ENCODE measurements around the gene TMEM98.
"Not testable (repeated sequence)": the region's sequence is repeated elsewhere in the genome, so short reads cannot be mapped to it uniquely, and the experiment has no call there.

TMEM98 gene

DNA sequence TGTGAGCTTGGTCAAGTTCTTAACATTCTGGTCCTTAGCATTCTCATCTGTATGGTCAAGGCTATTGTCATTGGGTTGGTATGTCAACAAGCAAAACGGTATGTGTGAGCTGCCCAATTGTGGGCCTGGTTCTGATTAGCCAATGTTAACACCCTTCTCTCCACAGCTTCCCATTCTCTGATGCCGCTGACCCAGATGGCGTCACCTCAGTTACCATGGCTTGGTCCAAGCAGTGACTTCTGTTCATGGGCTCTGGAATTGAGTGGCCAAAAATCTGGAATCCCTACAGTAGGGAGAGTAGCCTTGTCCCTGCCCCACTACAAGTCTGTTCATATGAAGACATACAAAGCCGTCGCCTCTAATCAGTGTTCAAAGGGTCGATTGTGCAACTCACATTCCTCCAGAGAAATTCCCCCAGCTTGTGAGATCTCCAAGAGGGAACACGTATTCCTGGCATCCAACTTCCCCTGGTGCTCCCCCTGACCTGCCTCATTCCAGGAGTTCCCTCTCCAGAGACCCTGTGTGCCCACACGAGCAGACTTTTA lies 15.8 kb downstream of the TMEM98 start:
- no peak for DNase-seq

- DNase-seq: no peak
These were observed 16.5 kb downstream of the TMEM98 start for GRCh38 chr17:32944248-32945020.

GRCh38 chr17:32946375-32947135 lies 18.6 kb downstream of the TMEM98 start:
- DNase-seq: no peak

DNA sequence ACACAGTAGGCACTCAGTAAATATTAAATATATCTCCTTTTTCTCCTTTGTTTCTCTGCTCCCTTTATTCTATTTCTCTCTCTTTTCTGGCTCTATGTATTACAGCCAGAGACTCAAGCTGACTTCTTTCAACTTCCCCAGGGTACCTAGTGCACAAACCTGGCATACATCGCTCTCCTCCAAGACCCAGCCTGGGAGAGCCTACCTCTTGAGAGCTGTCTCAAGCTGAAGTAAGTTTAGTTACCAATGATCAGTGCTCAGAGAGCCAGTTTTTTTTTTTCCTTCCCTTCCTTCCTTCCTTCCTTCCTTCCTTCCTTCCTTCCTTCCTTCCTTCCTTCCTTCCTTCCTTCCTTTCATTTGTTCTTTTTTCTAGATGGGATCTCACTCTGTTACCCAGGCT lies 19.8 kb downstream of the TMEM98 start:
- no peak for DNase-seq

- no peak for DNase-seq
These were observed 21.2 kb downstream of the TMEM98 start for GRCh38 chr17:32949181-32949580.

GRCh38 chr17:32952491-32952890 lies 24.5 kb downstream of the TMEM98 start:
- not testable (repeated sequence) for DNase-seq

GRCh38 chr17:32953045-32953444 lies 25.1 kb downstream of the TMEM98 start:
- DNase-seq: no peak

GRCh38 chr17:32953857-32954256 lies 25.9 kb downstream of the TMEM98 start:
- no peak for DNase-seq

DNA sequence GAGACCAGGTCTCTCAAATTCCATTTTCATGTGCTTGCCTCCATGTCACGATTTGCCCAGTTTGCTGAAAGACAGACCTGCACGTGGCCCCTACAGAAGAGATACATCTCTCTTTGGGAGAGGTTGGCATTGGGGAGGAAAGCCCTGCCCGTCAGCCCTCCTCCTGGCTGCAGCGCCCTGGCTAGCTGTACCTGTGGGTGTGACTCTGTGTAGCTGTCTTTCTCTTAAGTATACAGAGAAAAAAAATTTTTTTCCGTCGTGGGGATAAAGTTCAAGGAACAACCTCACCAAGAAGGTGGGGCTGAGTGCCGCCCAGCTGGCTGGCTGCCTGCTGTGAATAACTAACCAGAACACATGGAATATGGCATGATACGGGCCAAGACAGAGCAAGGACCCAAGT lies 26.5 kb downstream of the TMEM98 start:
- DNase-seq: no peak

DNA sequence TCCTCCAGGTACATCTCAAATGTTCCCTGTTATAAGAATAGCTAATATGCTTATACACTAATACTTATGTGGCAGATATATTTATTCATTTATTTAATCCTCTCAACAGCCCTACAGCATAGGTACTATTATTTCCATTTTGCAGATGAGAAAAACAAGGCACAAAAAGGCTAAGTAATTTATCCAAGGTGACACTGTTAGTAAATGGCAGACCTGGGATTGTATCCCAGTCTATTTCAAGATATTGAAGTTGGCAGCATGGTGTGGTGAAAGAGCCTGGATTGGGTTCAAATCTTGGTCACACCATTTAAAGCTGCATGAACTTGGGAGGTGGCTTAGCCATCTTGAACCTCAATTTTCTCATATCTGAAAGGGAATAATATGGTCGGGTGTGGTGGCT lies 27.2 kb downstream of the TMEM98 start:
- DNase-seq: no peak

GRCh38 chr17:32956240-32956970 lies 28.5 kb downstream of the TMEM98 start:
- no peak for DNase-seq

DNA sequence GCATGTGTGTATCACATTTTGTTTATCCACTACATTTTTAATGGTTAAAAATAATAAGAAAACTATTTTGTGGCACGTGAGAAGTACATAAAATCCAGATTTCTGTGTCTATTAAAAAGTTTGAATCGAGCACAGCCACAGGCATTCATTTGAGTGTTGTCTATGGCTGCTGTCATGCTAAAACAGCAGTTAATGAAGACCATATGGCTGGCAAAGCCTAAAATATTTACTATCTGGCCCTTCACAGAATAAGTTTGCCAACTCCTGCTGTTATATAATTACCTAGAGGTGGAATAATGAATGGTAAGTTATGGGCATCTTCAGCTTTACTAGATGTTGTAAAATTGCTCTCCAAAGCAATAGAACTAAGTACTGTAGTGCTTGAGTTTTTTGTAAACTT lies 30.5 kb downstream of the TMEM98 start:
- DNase-seq: no peak

DNA sequence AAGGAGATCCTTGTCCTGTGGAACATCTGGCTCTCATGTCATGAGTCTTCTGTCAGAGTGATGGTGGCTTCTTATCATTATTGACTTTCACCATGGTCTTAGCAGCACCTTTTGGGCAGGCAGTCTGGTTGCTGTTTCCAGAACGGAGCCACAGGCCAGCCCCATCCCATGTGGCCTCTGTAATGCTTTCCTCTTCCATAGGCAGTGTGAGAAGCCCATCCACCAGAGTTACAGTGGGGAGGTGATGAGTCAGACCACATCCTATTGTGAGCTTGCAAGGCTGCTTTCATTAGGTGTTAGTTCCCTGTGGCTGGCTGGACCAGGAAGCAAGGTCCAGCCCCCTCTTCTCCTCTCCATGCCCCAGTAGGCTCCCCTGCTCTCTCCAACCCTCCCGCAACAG lies 32.9 kb downstream of the TMEM98 start:
- no peak for DNase-seq

DNA sequence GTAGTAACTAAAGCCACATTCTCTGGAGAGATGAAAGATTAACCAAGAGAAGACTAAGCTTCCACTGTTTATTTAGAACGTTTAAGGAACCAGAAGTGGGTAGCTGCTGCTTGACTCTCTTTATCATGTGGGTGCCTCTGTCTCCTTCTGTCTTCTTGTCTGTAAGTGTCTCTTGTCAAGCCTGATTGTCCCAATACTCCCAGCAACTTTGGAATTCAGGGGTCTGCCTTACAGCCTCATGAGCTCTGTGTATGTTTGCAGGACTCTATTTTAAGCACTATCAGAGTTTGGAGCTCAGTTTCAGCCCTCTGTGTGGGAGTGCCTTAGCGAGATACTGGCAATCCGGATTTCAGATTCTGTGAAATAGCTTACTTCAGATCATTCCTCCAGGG lies 34.4 kb downstream of the TMEM98 start:
- no peak for DNase-seq

GRCh38 chr17:32964541-32964940 lies 36.6 kb downstream of the TMEM98 start:
- no peak for DNase-seq

GRCh38 chr17:32969231-32969630 lies 41.3 kb downstream of the TMEM98 start:
- not testable (repeated sequence) for DNase-seq

- no peak for DNase-seq
These were observed 42.3 kb downstream of the TMEM98 start for GRCh38 chr17:32970281-32970680.

DNA sequence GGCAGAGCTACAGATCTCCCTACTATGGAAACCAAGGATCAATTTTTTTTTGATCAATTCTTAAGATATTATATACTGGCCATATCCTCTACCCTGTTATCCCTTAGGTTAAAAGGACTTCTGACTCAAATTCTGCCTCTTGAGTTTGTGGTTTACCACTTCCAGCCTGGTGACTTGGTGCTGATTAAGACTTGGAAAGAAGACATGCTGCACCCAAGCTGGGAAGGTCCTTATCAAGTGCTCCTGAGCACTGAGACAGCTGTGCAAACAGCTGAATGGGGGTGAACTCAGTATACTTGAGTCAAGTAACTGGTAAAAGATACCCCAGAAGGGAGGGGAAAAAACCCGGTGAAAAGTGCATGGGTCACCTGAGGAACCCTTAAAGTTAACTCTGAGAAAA lies 43.2 kb downstream of the TMEM98 start:
- no peak for DNase-seq

DNA sequence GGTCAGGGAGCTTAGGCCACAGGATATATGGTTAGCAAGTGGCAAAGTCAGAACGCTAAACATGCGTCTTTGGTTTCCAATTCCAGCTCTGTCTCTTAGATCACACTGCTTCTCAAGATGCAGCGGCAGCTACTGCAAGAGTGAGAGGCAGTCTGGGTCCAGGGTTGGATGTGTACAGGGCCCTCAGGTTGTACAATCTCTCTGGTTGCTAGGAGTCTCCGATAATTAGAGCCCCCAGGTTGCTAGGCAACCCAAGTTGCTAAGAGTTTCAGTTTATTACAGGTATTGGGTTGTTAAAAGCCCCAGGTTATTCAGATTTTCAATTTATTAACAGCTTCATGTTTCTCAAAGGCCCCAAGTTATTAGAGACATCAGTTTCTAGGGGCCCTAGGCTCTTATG lies 48.2 kb downstream of the TMEM98 start:
- no peak for DNase-seq

DNA sequence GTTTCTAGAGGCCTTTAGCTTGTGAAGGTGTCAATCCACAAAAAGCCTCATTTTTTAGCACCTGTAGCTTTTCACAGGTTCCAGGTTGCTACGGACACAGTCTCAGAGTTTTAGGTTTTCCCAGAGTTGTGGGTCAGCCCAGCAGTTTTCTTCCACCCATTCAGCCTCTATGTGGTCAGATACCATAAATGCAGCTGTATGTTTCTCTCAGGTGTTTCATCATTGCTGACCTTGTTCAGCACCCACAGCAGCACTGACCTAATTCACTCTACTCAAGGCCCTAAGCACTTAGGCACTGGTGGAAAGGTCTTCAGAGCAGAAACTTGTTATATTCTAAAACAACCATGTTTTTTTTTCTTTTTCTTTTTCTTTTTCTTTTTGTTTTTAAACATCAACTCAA lies 48.7 kb downstream of the TMEM98 start:
- DNase-seq: no peak

GRCh38 chr17:32980230-32980629 lies 52.3 kb downstream of the TMEM98 start:
- DNase-seq: no peak

DNA sequence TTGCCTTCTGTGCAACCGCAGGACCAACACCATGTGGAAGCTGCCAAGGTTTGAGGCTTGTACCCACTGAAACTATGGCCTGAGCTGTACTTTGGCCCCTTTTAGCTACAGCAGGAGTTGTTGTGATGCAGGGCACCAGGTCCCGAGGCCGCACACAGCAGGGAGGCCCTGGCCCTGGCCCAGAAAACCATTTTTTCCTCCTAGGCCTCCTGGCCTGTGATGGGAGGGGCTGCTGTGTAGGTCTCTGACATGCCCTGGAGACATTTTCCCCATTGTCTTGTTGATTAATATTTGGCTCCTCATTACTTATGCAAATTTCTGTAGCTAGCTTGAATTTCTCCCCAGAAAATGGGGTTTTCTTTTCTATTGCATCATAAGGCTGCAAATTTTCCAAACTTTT lies 53.7 kb downstream of the TMEM98 start:
- DNase-seq: not testable (repeated sequence)

DNA sequence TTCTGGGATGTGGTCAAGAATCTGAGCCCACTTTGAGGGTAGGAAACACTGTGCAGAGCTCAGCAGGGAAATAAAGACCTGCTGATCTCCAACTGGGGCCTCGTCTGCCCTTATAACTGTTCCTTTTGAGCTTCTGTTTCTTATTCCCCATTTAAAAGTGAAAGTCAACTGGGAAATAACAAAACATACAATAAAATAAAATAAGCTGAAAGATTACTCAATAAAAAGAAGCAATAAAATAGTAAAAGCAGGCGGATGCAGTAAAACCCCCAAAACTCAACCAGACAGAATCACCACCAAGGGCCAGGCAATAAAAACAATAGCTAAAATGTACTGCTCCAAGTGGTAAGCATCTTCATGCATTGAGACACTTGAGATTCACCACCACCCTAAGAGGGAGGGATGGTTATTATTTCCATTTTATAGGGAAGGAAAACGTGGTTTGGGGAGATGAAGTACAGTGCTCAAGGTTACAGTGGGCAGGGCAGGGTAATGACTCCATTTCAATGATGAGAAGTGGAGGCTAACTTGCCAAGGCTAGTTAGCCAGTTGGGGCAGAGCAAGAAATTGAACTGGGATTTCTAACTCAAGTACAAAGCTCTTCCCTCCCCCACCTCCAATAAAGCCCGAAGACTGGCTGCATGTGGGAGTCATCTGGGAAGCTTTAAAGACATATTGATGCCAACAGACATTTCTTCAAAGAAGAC lies 57.2 kb downstream of the TMEM98 start:
- no peak for DNase-seq

All from NCI-H146 (cell line).